Mammary epithelial cell (primary cell): Measurements from ENCODE around the gene LRRC2.

Experiments used
- EZH2 ChIP-seq: IDR thresholded peaks from 2 replicates; pipeline ENCODE4 v1.6.1; 2012; ENCODE audit warnings: low read length, inconsistent platforms, borderline replicate concordance
- TF ChIP-seq, protein P1 (sequence below), 2 donors: IDR thresholded peaks in 1 of 2; conservative IDR thresholded peaks in 1 of 2; 2 replicates each; pipeline ENCODE4 v1.5.1; 2011 to 2012; ENCODE audit warnings: inconsistent platforms in 2 of 2, low read length in 2 of 2, mild to moderate bottlenecking in 2 of 2, control low read depth in 1 of 2, low read depth in 1 of 2; ENCODE audit not compliant: insufficient read depth in 1 of 2; ENCODE audit errors: extremely low read depth in 1 of 2

DNA sequence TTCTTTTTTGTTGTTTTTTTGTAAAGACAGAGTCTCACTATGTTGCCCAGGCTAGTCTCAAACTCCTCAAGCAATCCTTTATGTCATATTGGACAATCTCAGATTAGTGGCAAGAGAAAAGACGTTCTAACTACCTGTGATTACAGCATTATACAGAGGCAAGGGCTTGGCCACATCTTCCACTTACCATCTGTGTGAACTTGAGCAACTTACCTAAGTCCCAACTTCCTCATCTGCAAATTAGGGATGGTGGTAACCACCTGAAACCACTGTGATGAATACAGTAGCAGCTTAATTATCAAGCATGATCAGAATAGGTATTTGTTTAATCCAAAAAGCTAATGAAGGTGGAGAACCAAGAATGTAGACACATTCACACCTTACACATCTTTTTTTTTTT is 16.1 kb downstream of the LRRC2 start:
- TF ChIP-seq, protein P1, sequence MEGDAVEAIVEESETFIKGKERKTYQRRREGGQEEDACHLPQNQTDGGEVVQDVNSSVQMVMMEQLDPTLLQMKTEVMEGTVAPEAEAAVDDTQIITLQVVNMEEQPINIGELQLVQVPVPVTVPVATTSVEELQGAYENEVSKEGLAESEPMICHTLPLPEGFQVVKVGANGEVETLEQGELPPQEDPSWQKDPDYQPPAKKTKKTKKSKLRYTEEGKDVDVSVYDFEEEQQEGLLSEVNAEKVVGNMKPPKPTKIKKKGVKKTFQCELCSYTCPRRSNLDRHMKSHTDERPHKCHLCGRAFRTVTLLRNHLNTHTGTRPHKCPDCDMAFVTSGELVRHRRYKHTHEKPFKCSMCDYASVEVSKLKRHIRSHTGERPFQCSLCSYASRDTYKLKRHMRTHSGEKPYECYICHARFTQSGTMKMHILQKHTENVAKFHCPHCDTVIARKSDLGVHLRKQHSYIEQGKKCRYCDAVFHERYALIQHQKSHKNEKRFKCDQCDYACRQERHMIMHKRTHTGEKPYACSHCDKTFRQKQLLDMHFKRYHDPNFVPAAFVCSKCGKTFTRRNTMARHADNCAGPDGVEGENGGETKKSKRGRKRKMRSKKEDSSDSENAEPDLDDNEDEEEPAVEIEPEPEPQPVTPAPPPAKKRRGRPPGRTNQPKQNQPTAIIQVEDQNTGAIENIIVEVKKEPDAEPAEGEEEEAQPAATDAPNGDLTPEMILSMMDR (conservative IDR thresholded peaks at IDR 0.05 in 1 of 2, IDR thresholded peaks at IDR 0.05 in 1 of 2; ENCODE audit: extremely low read depth in 1 of 2, insufficient read depth in 1 of 2, low read depth in 1 of 2, low read length in 2 of 2), result no peak
- TF ChIP-seq EZH2, result no peak
